ENCODE measurements around the gene ZNF57. TPM values are rescaled to one million over a fixed set of nuclear protein-coding genes. Genes with fewer than 3 reads are reported as not detected.

Gene ZNF57
- total and polyA plus RNA-seq, 2 of the 13 experiments (the other 11 are each of a cell fraction or from before 2014, with no cell fraction given), result 6.6 to 17.5 TPM

GRCh38 chr19:2867025-2867991, 33.4 kb upstream of the ZNF57 start, which contains the start of gene ZNF556 (continued):
- TF ChIP-seq HNRNPH1 (optimal IDR thresholded peaks at IDR 0.05; ENCODE audit: low read depth, low read length), result no peak
- TF ChIP-seq SIN3A (IDR thresholded peaks at IDR 0.05; ENCODE audit: borderline replicate concordance, low read depth, low read length), result peak; percentile 92; the same call in 1 of the 2 replicates
- TF ChIP-seq GLI4 (CRISPR knock-in tag; IDR thresholded peaks at IDR 0.05; ENCODE audit: borderline replicate concordance), result peak; percentile 59; the same call in 1 of the 2 replicates
- no peak for TF ChIP-seq JARID2 (CRISPR knock-in tag; IDR thresholded peaks at IDR 0.05; ENCODE audit: insufficient replicate concordance)
- no peak for TF ChIP-seq NCOA1 (CRISPR knock-in tag; IDR thresholded peaks at IDR 0.05)
- TF ChIP-seq EZH2 (conservative IDR thresholded peaks at IDR 0.05; ENCODE audit: low read depth, low read length), result no peak
- TF ChIP-seq ERF (CRISPR knock-in tag; IDR thresholded peaks at IDR 0.05), result peak; percentile 62; the same call in 1 of the 2 replicates
- TF ChIP-seq NFRKB (IDR thresholded peaks at IDR 0.05), result no peak
- TF ChIP-seq TGIF2 (CRISPR knock-in tag; IDR thresholded peaks at IDR 0.05), result peak; percentile 78; the same call in 1 of the 2 replicates
- peak; percentile 88; the same call in 1 of the 2 replicates for TF ChIP-seq POLR2AphosphoS2 (IDR thresholded peaks at IDR 0.05; ENCODE audit: low read depth, low read length)
- TF ChIP-seq HNRNPL (IDR thresholded peaks at IDR 0.05; ENCODE audit: low read depth, low read length), result 0 out of 2 replicates have a peak, but pooled peaks have one; percentile 40
- TF ChIP-seq DRAP1 (CRISPR knock-in tag; IDR thresholded peaks at IDR 0.05), result peak; percentile 97
- no peak for TF ChIP-seq SMYD3 (CRISPR knock-in tag; IDR thresholded peaks at IDR 0.05)
- TF ChIP-seq MTA1 (CRISPR knock-in tag; IDR thresholded peaks at IDR 0.05; ENCODE audit: borderline replicate concordance), result peak; percentile 30; the same call in 1 of the 2 replicates
- no peak for TF ChIP-seq ZNF639 (CRISPR knock-in tag; conservative IDR thresholded peaks at IDR 0.05)
- peak; percentile 74 for TF ChIP-seq NR0B2 (CRISPR knock-in tag; IDR thresholded peaks at IDR 0.05)
- TF ChIP-seq ZNF335 (CRISPR knock-in tag; IDR thresholded peaks at IDR 0.05), result peak; percentile 78
- TF ChIP-seq ZMYM4 (CRISPR knock-in tag; IDR thresholded peaks at IDR 0.05), result peak; percentile 74; the same call in 1 of the 2 replicates
- no peak for TF ChIP-seq ZSCAN5A (CRISPR knock-in tag; IDR thresholded peaks at IDR 0.05; ENCODE audit: borderline replicate concordance)
- peak; percentile 55 for TF ChIP-seq AGO1 (IDR thresholded peaks at IDR 0.05; ENCODE audit: low read depth, low read length, poor library complexity, severe bottlenecking)
- peak; percentile 79 for TF ChIP-seq THAP11 (CRISPR knock-in tag; IDR thresholded peaks at IDR 0.05)
- no peak for TF ChIP-seq TCF7L2 (IDR thresholded peaks at IDR 0.05; ENCODE audit: low read depth, low read length)
- TF ChIP-seq ZNF672 (CRISPR knock-in tag; IDR thresholded peaks at IDR 0.05), result no peak
- peak; percentile 37 for TF ChIP-seq TEAD3 (CRISPR knock-in tag; optimal IDR thresholded peaks at IDR 0.05; ENCODE audit: borderline replicate concordance)
- TF ChIP-seq FOXJ3 (CRISPR knock-in tag; IDR thresholded peaks at IDR 0.05; ENCODE audit: borderline replicate concordance), result no peak
- TF ChIP-seq SP5 (CRISPR knock-in tag; IDR thresholded peaks at IDR 0.05; ENCODE audit: borderline replicate concordance, low read depth), result 0 out of 2 replicates have a peak, but pooled peaks have one; percentile 32
- TF ChIP-seq ETV5 (CRISPR knock-in tag; IDR thresholded peaks at IDR 0.05; ENCODE audit: borderline replicate concordance), result no peak; the same call in 1 of the 2 replicates
